ENCODE results near the gene NIT2.
"Not testable (repeated sequence)": the region's sequence is repeated elsewhere in the genome, so short reads cannot be mapped to it uniquely, and the experiment has no call there.

The NIT2 gene, protein sequence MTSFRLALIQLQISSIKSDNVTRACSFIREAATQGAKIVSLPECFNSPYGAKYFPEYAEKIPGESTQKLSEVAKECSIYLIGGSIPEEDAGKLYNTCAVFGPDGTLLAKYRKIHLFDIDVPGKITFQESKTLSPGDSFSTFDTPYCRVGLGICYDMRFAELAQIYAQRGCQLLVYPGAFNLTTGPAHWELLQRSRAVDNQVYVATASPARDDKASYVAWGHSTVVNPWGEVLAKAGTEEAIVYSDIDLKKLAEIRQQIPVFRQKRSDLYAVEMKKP

DNA sequence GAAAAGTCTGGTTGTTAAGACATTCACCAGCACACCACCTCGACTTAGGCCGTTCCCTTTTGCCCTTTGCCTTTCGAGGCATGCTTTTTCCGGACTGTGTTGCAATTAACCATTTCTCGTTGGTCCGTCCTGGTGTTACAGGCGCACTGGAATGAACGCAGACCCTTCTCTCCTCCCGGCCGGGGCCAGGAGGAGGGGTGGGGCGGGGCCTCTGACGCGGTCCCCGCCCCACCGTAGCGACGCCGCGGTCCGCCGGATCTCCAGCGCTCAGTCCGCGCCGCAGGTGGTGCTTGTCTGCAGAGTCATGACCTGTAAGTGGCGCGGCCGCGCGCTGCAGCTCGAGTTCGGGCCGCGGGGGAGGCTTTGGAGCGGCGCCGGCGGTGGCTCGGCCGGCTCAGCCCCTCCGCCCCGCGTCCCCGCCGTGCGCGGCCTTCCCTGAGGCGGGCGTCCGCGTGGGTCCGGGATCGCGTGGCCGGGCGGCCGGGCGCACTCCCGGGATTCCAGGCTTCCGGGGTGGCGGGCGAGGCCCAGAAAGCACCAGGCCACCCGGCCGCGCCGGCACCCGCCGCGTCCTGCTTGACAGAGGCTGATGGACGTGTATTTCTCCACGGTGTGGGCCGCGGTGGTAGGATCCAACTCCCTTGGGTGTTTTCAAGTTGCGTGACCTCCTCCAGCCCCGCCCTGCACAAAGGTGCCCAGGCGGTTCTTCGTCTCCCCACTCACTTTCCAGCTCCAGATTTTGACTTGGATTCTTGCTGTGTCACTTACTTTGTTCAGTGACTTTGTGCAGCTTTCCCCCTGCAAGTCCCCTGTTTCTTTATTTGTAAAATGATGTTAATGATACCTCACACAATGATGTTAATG, at the start of gene NIT2:
TSS of gene NIT2 (plus strand) at position 270 of the 864 bp plus-strand sequence. CDS start at position 305, 35 bp downstream.
- peak; percentile 93 for DNase-seq

DNA sequence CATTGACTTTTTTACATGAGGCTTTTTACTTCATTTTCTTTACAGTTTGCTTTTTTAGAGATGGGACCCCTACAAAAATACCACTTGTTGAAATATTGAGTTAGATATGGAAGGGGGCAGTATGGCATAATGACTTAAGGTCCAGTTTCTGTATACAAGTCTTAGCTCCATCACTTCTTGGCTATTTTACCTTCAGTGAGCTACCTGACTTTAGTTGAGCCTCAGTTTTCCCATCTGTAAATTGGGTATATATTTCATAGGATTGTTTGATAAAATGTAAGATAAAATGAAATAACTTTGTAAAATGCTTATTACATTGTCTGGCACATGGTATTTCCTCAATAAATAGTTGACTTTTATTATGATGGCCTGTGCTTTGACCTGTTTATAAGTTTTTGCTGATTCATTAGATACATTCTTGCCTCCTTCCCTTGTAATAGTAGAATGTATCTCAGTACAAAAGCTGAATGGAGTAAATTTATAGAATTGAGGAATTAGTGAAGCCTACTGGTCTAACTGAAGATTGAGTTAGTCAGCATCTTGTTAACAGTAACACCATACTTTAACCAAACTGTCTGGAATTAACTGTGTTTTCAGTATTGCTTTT, 46.2 kb upstream of the NIT2 start:
- no peak for DNase-seq

DNA sequence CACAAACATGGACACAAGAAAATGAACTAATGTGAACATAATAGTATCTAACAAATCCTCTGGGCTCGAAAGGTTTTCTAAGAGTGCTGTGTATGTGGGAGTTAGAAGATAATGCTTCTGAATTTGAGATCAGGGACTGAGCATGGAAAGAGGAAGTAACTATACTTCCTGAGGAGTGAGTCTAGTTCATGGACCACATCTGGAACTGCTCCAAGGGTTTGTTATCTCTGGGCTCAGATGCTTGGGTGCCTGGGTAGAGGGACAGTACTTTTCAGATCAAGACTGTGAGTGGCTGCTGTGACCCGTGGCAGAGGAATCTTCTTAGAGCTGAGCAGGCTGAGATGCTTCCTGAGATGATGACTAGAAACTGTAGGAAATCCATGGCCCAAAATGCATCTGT, 45.2 kb upstream of the NIT2 start:
- DNase-seq, result no peak

DNA sequence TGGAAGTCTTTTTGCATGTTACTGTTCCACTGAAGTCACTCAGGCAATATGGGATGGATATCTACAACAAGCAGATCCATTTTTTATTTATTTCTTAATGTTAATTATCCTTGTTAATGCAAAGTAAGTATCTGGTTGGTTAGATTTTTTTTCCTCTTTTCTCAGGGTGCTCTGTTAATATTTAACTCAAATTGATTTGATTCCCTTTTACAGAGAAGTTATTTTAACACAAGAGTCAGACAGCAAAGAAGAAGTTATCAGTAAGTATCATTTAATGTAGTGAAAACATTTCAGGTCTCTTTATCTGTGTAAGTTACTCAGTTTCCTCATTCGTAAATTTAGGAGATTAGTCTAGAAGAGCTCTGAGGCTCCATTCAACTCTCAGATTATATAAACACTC, 39.5 kb upstream of the NIT2 start:
- DNase-seq, result no peak

DNA sequence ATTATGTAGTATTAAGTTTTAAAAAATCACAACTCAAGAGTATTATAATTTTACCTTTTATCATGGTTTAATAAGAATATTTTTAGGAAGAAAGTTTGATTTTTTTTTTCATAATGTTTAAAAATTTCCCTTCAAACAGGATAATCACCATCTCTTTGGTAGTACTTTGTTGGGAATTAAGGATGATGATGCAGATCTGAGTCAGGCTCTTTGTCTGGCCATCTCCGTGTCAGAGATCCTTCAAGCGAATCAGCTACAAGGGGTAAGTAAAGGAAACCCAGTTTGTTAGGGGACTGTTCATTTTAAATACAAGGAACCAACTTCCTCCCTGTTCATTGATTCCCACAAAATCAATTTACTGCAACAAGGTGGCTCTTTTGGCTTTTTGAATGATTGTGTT, 36.8 kb upstream of the NIT2 start:
- no peak for DNase-seq

DNA sequence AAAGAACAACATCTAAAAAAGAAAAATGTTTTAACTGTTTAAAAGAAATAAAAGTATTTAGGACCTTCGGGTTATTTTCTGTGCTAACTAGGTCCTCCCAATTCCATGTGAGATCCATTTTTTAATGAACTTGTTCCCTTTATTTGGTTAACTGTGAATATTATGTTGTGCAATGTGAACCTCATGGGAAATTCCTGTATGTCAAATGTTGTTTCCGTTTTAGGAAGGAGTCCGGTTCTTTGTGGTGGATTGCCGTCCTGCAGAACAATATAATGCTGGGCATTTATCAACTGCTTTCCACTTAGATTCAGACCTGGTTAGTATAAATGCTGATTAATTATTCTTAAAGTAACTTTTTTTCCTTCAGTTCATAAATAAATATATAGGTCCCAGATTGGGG, 35.5 kb upstream of the NIT2 start:
- DNase-seq, result no peak

DNA sequence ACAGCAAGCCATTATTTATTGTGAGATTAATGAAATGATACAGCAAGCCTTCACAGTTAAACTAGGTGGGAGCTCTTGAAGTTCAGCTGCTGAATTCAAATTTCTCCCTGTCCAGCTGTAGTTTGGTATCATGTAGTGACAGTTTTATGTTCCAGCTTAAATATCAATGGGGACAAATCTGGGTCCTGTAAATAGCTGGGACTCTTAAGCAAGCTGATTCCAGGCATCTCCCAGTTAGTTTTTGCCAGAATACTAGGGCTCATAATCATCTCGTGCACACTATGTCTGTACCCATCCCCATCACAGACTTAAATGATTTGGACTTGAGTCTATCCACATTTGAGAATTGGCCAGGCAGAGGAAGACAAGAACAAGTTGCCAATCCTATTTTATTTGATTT, 27.9 kb upstream of the NIT2 start:
- no peak for DNase-seq

DNA sequence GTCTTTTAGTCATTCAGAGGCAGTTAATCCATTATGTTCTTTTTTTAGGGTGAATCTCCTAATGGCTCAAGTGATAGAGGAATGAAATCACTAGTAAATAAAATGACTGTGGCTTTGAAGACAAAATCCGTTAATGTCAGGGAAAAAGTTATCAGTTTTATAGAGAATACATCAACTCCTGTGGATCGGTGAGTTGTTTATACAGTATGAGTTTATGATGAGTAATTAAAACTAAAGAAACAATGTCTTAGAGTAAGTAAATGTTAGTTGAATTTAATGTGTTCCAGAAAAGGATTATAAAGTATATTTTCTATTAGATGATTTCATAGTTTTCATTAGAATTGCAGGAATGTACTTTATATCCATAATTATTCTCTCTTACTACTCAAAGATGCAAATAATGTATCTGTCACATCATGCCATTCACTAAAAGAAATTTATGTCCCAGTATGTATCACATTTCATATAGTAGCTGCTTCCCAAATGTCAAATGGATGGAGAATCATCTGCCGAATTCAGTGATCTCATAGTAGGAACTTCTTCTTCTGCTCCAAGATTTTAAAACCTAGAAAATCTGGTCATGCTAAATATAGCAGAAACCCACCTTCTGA, 24.1 kb upstream of the NIT2 start:
- no peak for DNase-seq

DNA sequence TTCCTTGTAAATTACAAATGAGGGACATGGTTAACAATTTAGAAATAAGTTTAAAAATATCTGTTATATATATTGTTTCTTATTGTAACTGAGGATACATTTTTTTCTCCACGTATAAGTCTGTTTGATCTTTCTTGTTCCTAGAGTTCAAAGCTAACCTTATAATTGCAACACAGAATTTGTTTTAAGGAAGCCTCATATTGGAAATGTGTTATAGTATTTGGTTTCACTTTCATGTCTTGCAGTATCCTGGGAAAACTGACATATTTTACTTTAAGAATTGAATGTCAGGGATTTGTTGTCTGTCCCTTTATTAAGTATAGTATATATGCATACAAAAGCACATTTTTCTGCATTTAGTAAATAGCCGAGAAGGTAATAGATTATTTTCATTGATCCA, 23.5 kb upstream of the NIT2 start:
- no peak for DNase-seq

DNA sequence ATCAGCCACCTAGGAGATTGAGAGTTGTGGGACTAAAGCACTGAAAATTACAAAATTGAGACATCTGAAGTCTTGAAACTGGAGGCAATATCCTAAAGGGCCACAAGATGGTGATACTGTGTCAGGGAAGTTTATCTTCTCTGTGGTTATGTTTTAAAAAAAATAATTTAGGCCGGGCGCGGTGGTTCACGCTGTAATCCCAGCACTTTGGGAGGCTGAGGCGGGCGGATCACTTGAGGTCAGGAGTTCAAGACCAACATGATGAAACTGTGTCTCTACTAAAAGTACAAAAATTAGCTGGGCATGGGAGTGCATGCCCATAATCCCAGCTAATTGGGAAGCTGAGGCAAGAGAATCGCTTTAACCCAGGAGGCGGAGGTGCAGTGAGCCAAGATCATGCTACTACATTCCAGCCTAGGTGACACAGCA, 17.9 kb upstream of the NIT2 start:
- DNase-seq, result peak; percentile 67

DNA sequence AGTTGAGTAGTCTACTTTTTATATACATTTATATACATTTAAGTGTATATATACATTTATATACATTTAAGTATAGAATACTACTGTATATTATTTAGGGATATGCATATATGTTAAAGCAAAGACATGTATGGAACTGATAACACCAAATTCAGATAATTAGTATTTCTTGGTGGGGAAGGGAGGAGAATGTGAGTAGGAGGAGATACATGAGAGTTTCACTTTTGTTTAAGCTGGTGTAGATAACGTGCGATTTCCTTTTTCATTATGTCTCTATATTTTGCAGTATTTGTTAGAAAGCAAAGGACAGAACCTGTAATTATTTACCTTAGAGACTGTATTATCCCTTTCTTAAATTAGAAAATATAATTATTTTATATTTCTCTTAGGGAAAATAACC, 16.6 kb upstream of the NIT2 start:
- DNase-seq, result no peak

DNA sequence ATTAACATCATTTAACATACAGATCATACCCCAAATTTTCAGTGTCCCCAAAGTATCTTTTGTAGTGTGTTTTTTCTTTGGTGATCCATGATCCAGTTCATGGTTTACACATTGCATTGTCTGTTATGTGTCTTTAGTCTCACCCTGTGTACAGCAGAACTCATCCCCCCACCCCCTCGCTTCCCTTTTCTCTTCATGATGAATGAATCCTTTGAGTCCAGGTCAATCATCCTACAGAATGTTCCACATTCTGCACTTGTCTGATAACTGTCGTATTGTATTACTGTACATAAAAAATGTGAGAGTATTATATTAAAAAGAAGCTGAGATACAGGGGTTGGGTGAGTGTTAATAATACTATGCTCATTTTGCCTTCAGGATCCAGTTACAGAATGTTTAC, 14.6 kb upstream of the NIT2 start:
- no peak for DNase-seq

DNA sequence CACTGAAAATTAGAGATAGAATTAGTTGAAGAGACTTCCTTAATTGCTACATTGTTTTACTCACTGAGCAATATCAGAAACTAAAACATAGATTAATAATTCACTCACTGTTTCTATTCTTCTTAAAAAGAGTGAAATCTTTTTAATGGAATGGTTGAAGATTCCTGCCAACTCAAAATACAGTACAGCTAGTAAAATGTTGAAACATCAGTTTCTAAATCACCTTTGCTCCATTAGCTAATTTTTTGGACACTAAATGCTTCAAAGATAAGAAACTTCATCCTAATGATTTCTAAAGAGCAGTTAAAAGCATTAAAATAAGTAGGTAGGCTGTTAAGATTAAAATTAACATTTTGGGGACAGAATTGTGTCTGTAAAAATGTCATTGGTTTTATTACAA, 10.5 kb upstream of the NIT2 start:
- DNase-seq, result no peak

DNA sequence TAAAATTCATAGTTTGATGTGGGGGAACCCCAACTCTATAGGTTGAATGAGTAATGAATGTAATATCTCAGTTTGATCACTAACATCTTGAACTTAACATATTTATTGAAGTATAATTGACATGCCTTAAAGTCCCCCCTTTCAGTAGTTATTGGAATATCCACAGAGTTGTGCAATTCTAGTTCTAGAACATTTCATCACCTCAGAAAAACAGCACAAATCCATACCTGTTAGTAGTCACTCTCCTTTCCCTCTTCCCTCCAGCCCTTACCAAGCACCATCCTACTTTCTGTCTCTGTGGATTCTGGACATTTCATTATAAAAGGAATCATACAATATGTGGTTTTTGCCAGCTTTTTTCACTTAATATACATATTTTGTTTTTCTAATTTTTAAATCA, 8.7 kb upstream of the NIT2 start:
- DNase-seq, result no peak

DNA sequence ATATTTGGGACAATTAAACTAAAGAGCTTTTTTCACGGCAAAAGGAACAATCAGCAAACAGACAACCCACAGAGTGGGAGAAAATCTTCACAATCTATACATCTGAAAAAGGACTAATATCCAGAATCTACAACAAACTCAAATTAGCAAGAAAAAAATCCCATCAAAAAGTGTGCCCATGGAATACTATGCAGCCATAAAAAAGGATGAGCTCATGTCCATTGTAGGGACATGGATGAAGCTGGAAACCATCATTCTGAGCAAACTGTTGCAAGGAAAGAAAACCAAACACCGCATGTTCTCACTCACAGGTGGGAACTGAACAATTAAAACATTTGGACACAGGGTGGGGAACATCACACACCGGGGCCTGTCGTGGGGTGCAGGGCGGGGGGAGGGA, 7.2 kb upstream of the NIT2 start:
- not testable (repeated sequence) for DNase-seq

DNA sequence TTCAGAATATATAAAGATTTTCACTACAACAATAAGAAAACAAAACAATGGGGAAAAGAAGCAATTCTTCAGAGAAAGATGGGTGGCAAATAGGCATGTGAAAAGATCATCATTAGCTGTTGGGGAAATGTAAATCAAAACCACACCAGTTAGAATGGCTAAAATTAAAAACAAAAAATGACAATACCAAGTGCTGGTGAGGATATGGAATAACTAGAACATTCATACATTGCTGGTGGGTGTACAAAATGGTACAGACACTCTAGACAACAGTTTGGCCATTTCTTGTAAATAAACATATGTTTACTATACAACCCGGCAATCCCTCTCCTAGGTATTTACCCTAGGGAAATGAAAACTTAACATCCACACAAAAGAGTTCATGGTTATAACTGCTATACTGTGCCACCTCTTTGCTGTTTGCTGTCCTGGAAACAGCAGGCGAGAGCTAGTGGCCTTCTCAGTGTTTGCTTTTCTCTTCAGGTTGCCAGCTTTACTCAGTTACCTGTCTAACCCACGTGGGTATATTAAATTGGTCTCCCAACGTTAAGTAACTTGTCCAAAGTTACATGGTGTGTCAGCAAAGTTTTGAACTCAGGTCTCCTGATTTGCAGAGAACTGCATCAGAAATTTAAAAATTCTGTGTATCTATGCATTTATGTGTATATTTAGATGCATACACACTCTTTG, 4.6 kb upstream of the NIT2 start:
- DNase-seq, result no peak

DNA sequence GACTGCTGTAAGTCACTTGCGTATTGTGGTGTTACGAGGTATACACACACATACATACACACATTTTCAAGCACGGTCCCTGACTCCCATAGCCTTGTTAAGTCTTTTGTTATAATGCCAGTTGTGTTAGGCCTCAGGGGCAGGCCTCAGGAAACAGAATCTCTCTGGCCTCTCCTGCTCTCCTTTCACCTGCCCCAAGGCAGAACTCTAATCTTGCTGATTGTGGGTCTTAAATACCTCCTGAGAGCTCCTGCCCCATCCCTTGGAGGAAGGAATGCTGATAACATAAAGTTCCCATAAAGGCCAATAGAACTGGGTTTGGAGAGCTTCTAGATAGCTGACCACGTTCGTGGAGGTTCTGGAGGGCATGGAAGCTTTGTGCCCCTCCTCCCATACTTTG, 3.9 kb upstream of the NIT2 start:
- no peak for DNase-seq

DNA sequence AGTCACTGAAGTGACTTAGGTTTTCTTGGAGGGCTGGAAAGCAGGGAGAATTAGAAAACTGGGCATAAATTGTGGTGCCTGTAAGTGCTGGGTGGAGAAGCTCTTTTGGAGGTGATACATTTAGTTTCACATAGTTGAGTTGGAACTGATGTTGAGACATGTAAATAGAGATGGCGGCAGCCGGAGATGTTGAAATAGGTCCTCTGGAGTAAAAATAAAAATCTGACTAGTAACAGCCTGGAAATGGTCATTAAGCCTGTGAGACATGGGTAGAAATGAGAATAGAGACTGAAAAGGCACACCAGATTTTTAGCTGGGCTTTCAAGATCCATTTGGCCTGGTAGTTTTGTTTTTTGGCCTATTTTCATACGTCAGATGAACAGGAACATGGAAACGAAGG, 2.9 kb upstream of the NIT2 start:
- no peak for DNase-seq

DNA sequence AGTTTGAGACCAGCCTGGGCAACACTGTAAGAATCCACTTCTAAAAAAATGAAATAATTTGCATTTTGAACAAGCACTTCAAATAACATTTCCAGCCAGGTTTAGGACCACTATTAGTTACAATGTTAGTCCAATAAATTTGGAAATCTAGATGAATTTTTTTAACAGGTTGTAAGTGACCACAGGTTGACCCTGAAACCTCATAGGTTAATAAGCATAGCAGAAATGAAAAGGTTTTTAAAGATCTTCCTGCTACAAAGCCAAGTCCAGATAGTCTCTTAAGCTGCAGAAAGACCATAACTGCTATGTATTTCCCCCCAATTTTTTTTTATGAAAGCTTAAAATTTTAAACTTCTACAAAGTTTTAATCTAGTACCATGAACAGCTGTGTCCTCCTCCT, 1.5 kb upstream of the NIT2 start:
- DNase-seq, result no peak

DNA sequence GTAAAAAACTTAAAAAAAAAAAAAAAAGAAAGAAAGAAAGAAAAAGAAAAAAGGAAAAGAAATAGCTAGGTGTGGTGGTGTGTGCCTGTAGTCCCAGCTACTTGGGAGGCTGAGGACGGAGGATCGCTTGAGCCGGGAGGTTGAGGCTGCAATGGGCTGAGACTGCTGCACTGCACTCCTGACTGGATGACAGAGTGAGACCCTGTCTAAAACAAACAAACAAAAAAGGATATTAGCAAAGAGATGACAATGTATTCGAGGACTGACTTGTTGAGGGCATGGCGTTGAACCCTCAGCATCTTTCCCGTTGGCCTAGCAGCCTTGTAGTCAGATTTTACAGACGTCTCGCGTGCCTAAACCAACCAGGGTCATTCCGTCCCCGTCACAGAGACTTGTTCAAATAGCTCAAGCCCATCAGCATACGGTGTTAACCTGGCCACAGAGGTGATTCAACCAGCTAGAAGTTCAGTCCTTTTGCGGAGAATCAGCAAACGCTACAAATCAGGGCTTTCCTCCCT, 528 bp upstream of the NIT2 start:
- no peak for DNase-seq

DNA sequence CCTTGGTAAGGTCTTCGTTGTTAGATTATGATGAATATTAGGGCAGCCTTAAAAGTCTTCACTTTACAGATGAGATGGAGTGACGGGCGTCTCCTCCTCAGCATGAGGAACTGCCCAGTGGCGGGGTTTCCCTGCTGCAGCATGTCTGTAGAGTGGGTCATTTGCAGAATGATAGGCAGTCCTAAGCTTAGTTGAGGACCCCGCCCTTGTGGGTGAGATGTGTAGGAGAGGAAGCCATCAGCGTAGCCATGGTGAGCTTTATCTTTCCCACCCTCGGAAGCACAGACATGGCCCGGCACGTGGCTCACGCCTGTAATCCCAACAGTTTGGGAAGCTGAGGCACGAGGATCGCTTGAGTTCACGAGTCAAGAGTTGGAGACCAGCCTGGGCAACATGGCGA, 877 bp downstream of the NIT2 start:
- no peak for DNase-seq

DNA sequence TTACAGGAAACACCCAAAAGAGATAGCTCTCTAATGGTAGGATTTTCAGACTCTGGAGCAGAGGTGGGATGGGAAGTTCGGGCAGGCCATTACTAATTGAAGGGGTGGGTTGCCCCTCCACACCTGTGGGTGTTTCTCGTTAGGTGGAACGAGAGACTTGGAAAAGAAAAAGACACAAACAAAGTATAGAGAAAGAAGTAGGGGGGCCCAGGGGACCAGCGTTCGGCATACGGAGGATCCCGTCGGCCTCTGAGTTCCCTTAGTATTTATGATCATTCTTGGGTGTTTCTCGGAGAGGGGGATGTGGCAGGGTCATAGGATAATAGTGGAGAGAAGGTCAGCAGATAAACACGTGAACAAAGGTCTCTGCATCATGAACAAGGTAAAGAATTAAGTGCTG, 1.7 kb downstream of the NIT2 start:
- DNase-seq, result not testable (repeated sequence)

DNA sequence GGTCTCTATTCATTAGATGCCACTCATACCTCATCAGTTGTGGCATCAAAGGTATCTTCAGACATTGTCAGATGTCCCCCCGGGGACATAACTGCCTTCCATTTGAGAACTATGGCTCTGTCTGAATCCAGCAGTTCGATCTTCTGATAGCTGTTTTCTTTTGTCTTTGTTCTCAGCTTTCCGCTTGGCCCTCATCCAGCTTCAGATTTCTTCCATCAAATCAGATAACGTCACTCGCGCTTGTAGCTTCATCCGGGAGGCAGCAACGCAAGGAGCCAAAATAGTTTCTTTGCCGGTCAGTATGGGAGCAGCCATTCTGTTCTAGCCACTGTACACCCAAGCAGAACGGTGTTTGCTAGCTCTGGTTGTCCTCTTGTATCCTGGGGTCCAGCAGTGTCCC, 4.4 kb downstream of the NIT2 start:
- DNase-seq, result no peak
